A549 (cell line): ENCODE results near the gene SLCO3A1. TPM values are rescaled to one million over a fixed set of nuclear protein-coding genes. Genes with fewer than 3 reads are reported as not detected.

ENCODE experiments used
- ATAC-seq, 2 experiments: fragments of 200-7000 bp in 1 of 2; fragments of >200 bp in 1 of 2; cut with Nextera tagmentation in 1 of 2; cut with Tn5 transposase in 1 of 2; 3 replicates each; pipeline versions ENCODE4 v1.8.0 to v1.9.1; 2018 to 2020; ENCODE audit warnings: mild to moderate bottlenecking in 1 of 2, moderate library complexity in 1 of 2
- CTCF ChIA-PET: fragments of 300-600 bp; sonication (Branson Sonifier 250); formaldehyde crosslinking; extraction: SDS; loops from one replicate; lab custom pipeline; 2021; ENCODE audit warnings: antibody characterized with exemption, inconsistent platforms; lab: Yijun Ruan, JAX
- POLR2A ChIA-PET: fragments of 350-600 bp; formaldehyde crosslinking; extraction: SDS; loops from one replicate; lab custom pipeline; 2021; ENCODE audit warnings: antibody characterized with exemption, inconsistent platforms; lab: Yijun Ruan, JAX
- DNase-seq, 2 experiments: peaks; one replicate each; pipeline versions ENCODE4 v3.0.0 to v3.0.0-alpha.2; 2011 to 2016; ENCODE audit warnings: low read depth in 1 of 2, low spot score in 1 of 2
- FAIRE-seq: peaks from 2 replicates; lab custom pipeline; 2011; peaks lifted over from hg19 to GRCh38; lab: Jason Lieb, UNC
- H3K27ac ChIP-seq, 2 experiments: fragments of >200 bp; sonication (Bioruptor Twin); formaldehyde crosslinking; 3 replicates each; pipeline ENCODE4 v1.5.1; 2016 to 2017
- H3K4me1 ChIP-seq: fragments of >200 bp; sonication (Bioruptor Twin); formaldehyde crosslinking; 3 replicates; pipeline ENCODE4 v1.6.1; 2016
- H3K4me2 ChIP-seq: fragments of >200 bp; sonication (Bioruptor Twin); formaldehyde crosslinking; 3 replicates; pipeline ENCODE4 v1.6.1; 2016
- H3K4me3 ChIP-seq: fragments of >200 bp; sonication (Bioruptor Twin); formaldehyde crosslinking; 3 replicates; pipeline ENCODE4 v1.5.1; 2016
- H3K9me3 ChIP-seq: fragments of >200 bp; sonication (Bioruptor Twin); formaldehyde crosslinking; 3 replicates; pipeline ENCODE4 v1.6.1; 2016
- BCL3 ChIP-seq: fragments of >200 bp; sonication (Bioruptor Twin); formaldehyde crosslinking; IDR thresholded peaks from 3 replicates; pipeline ENCODE4 v1.6.1; 2016
- E2F6 ChIP-seq: IDR thresholded peaks from 2 replicates; pipeline ENCODE4 v1.6.1; 2012; ENCODE audit warnings: low read depth, borderline replicate concordance
- EHF ChIP-seq: fragments of 250-450 bp; sonication (Bioruptor Pico); IDR thresholded peaks from 2 replicates; pipeline ENCODE4 v1.5.0; 2020; ENCODE audit warnings: mild to moderate bottlenecking
- EHMT2 ChIP-seq: fragments of 200-600 bp; sonication (generic); IDR thresholded peaks from 2 replicates; pipeline ENCODE4 v1.6.1; 2016; ENCODE audit warnings: antibody characterized with exemption, low read depth, mild to moderate bottlenecking, moderate library complexity
- ESRRA ChIP-seq: fragments of 150-350 bp; IDR thresholded peaks from 2 replicates; pipeline ENCODE4 v1.6.1; 2014; ENCODE audit warnings: mild to moderate bottlenecking, low read length, borderline replicate concordance
- FOSB ChIP-seq: fragments of 250-450 bp; sonication (Bioruptor Pico); IDR thresholded peaks from 2 replicates; pipeline ENCODE4 v1.5.0; 2020; ENCODE audit warnings: mild to moderate bottlenecking, moderate library complexity
- HES2 ChIP-seq: fragments of >200 bp; sonication (Bioruptor Twin); formaldehyde crosslinking; IDR thresholded peaks from 2 replicates; pipeline ENCODE4 v1.6.1; 2016
- HMGXB4 ChIP-seq: fragments of 250-450 bp; sonication (Bioruptor Pico); IDR thresholded peaks from 2 replicates; pipeline ENCODE4 v1.5.0; 2021; ENCODE audit warnings: mild to moderate bottlenecking, moderate library complexity, borderline replicate concordance
- HOXA7 ChIP-seq: fragments of 250-450 bp; sonication (Bioruptor Pico); IDR thresholded peaks from 2 replicates; pipeline ENCODE4 v1.5.0; 2020; ENCODE audit warnings: mild to moderate bottlenecking, moderate library complexity
- HOXB13 ChIP-seq: fragments of 250-450 bp; sonication (Bioruptor Pico); IDR thresholded peaks from 2 replicates; pipeline ENCODE4 v1.5.0; 2020; ENCODE audit warnings: low read depth, mild to moderate bottlenecking, moderate library complexity
- KDM1A ChIP-seq: fragments of 200-600 bp; sonication (generic); IDR thresholded peaks from 2 replicates; pipeline ENCODE4 v1.6.1; 2016; ENCODE audit warnings: low read depth, mild to moderate bottlenecking
- MAFK ChIP-seq: fragments of 450-650 bp; IDR thresholded peaks from 2 replicates; pipeline ENCODE4 v1.6.1; 2014; ENCODE audit not compliant: partially characterized antibody
- MAX ChIP-seq: IDR thresholded peaks from 2 replicates; pipeline ENCODE4 v1.6.1; 2012
- MAZ ChIP-seq: fragments of 150-350 bp; IDR thresholded peaks from 2 replicates; pipeline ENCODE4 v1.6.1; 2014; ENCODE audit warnings: antibody characterized with exemption, low read depth, low read length, borderline replicate concordance
- MYC ChIP-seq: IDR thresholded peaks from 2 replicates; pipeline ENCODE4 v1.6.1; 2012; ENCODE audit warnings: mild to moderate bottlenecking, inconsistent platforms, low read length, improper control_type of control experiment, borderline replicate concordance
- PBX3 ChIP-seq: IDR thresholded peaks from 2 replicates; pipeline ENCODE4 v1.6.1; 2012
- POLR2A ChIP-seq: IDR thresholded peaks from 2 replicates; pipeline ENCODE4 v1.6.1; 2012; ENCODE audit warnings: mild to moderate bottlenecking, low read length
- RCOR1 ChIP-seq: fragments of 150-350 bp; IDR thresholded peaks from 2 replicates; pipeline ENCODE4 v1.6.1; 2014; ENCODE audit warnings: antibody characterized with exemption, low read length, low read depth
- SMC3 ChIP-seq: fragments of >200 bp; sonication (Bioruptor Twin); formaldehyde crosslinking; IDR thresholded peaks from 3 replicates; pipeline ENCODE4 v1.6.1; 2018; ENCODE audit warnings: inconsistent platforms
- TP53 ChIP-seq: fragments of 250-450 bp; sonication (Bioruptor Pico); IDR thresholded peaks from 2 replicates; pipeline ENCODE4 v1.5.0; 2021; ENCODE audit warnings: mild to moderate bottlenecking, moderate library complexity
- ZC3H11A ChIP-seq: fragments of 450-650 bp; IDR thresholded peaks from 2 replicates; pipeline ENCODE4 v1.6.1; 2014; ENCODE audit warnings: antibody characterized with exemption, mild to moderate bottlenecking
- WGBS: methylation state at CpG from one replicate; pipeline ENCODE4 v1.1.6; 2017; ENCODE audit errors: missing lambda C conversion rate; 5-methylcytosine and 5-hydroxymethylcytosine counted together
- polyA plus RNA-seq, 4 experiments: library from polyadenylated mRNA; depleted of rRNA in 3 of 4; stranded (reverse); fragments of >200 nt; fragmentation: RNase III in 1 of 4; extraction: RNeasy Plus Mini Kit Qiagen cat#74134 plus additional on column Dnase treatment in 1 of 4; gene quantifications; 2 replicates in 3 of 4; 3 replicates in 1 of 4; pipeline ENCODE4 v1.2.3, GENCODE V29; 2011 to 2017
- TF ChIP-seq, protein P1 (sequence below): fragments of >200 bp; sonication (Bioruptor Twin); formaldehyde crosslinking; IDR thresholded peaks from 3 replicates; pipeline ENCODE4 v1.5.1; 2016

Gene SLCO3A1
- polyA plus RNA-seq, 2 of the 4 experiments (the other 2 are of a cell fraction): 16.8 to 17.0 TPM

- Histone ChIP-seq H3K4me3 (no peak overlapping the region), H3K4me1 (no peaks in the 10 kb centered on the region), H3K4me2 (no peak overlapping the region), H3K27ac (no peak overlapping the region), H3K9me3 (no peaks in the 10 kb centered on the region)
- TF ChIP-seq, protein P1, sequence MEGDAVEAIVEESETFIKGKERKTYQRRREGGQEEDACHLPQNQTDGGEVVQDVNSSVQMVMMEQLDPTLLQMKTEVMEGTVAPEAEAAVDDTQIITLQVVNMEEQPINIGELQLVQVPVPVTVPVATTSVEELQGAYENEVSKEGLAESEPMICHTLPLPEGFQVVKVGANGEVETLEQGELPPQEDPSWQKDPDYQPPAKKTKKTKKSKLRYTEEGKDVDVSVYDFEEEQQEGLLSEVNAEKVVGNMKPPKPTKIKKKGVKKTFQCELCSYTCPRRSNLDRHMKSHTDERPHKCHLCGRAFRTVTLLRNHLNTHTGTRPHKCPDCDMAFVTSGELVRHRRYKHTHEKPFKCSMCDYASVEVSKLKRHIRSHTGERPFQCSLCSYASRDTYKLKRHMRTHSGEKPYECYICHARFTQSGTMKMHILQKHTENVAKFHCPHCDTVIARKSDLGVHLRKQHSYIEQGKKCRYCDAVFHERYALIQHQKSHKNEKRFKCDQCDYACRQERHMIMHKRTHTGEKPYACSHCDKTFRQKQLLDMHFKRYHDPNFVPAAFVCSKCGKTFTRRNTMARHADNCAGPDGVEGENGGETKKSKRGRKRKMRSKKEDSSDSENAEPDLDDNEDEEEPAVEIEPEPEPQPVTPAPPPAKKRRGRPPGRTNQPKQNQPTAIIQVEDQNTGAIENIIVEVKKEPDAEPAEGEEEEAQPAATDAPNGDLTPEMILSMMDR: peak; percentile 29; the same call in 2 of the 3 replicates
- TF ChIP-seq HOXB13 (CRISPR knock-in tag) (no peak), HMGXB4 (CRISPR knock-in tag) (no peak), FOSB (CRISPR knock-in tag) (no peak), EHF (no peak), SMC3 (no peak), KDM1A (no peak)
- FAIRE-seq (no peak), ATAC-seq (peak in 1 of 2 experiments; percentile 80; a peak in 3 of 6 replicates), DNase-seq (no peak)
- WGBS: 51% methylated on average over 5 of the region's 5 CpGs
- POLR2A ChIA-PET: no interaction called here
- CTCF ChIA-PET: interaction anchor here (0.6 to 1.6 kb wide), 8 partner anchors 9 to 658 kb away, joined by 3 to 5 read pairs (median 4); no protein-coding TSS in a partner anchor
Observed at GRCh38 chr15:92053753-92054316, 200.3 kb downstream of the SLCO3A1 start.

DNA sequence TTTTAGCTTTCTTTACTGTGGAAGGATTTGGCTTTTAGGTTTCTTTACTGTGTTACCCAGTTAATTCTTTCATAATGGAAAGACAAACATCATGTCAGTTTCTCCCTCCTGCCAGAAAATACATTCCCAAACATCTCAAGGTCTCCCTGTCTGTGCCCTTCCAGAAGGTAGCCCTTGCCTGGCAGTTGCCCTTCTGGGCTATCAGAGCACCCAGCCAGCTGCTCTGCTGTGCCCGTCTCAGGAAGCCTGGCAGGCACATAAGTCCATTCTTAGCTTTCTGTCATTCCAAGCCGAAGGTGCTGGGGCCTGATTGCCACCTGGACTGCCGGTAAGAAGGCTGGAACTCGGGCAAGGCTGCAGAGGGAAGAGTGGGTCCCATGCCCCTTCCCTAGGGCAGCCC, 203.4 kb downstream of the SLCO3A1 start:
- H3K4me1 ChIP-seq: no peaks in the 10 kb centered on the region
- CTCF ChIA-PET: interaction anchor here (1.0 kb wide), 1 partner anchor 204 kb away, joined by 5 read pairs; the partner anchor contains the start of gene SLCO3A1
- no peak overlapping the region for H3K4me2 ChIP-seq
- WGBS: 53% methylated on average over 4 of the region's 4 CpGs
- TF ChIP-seq ESRRA (no peak), RCOR1 (no peak), MAZ (no peak), POLR2A (no peak), BCL3 (no peak), HOXA7 (no peak), MAFK (no peak), ZC3H11A (no peak), FOSB (CRISPR knock-in tag) (no peak), E2F6 (no peak), PBX3 (no peak), HES2 (no peak), HMGXB4 (CRISPR knock-in tag) (no peak), MAX (no peak), MYC (no peak), TP53 (CRISPR knock-in tag) (no peak), EHMT2 (no peak)
- TF ChIP-seq, all 56 proteins: peak for 0
- no peak for DNase-seq
- Histone ChIP-seq H3K27ac (no peak overlapping the region), H3K9me3 (no peaks in the 10 kb centered on the region), H3K4me3 (no peak overlapping the region)
- POLR2A ChIA-PET: no interaction called here
- FAIRE-seq: no peak
- ATAC-seq: no peak
